Left ventricle myocardium superior (tissue), 1 donor: ENCODE results near the gene GAREM1. TPM values are rescaled to one million over a fixed set of nuclear protein-coding genes. Genes with fewer than 3 reads are reported as not detected.

Experiments used
- ATAC-seq: fragments of 200-7000 bp; cut with Tn5 transposase; one replicate; pipeline ENCODE4 v1.9.1; 2020; ENCODE audit warnings: mild to moderate bottlenecking, moderate library complexity
- DNase-seq: peaks from one replicate; pipeline ENCODE4 v3.0.0-alpha.2; 2020
- intact Hi-C: fragments of 100-400 bp; cut with micrococcal nuclease; formaldehyde crosslinking; loops from one replicate; pipeline ENCODE4 v1.11.0; 2022
- total RNA-seq: library from RNA; stranded (reverse); fragmentation: NEBNext Ultra II Directional; extraction: Animal tissue kit (Norgen Biotek cat#: 25700); gene quantifications from one replicate; pipeline ENCODE4 v1.2.1, GENCODE V29; 2021
- donor health status: DM: no; HTN: yes; CAD: no; lungs with severe emphysema.

The GAREM1 gene
- total RNA-seq, 1 donor from 2014 or later: 20.8 TPM

- intact Hi-C loops: no loop called here
- DNase-seq (no peak), ATAC-seq (no peak)
Measured at GRCh38 chr18:32435631-32436500, 34.8 kb downstream of the GAREM1 start.

GRCh38 chr18:32431753-32432152 lies 38.9 kb downstream of the GAREM1 start:
- ATAC-seq (no peak), DNase-seq (no peak)
- intact Hi-C loops: no loop called here

GRCh38 chr18:32429402-32429801 lies 41.3 kb downstream of the GAREM1 start:
- intact Hi-C loops: no loop called here
- peak; percentile 58 for ATAC-seq

GRCh38 chr18:32427084-32427900 lies 43.4 kb downstream of the GAREM1 start:
- ATAC-seq (no peak), DNase-seq (no peak)
- intact Hi-C loops: no loop called here

More at GRCh38 chr18:32429402-32429801, 41.3 kb downstream of the GAREM1 start:
- no peak for DNase-seq

GRCh38 chr18:32425466-32425865 lies 45.2 kb downstream of the GAREM1 start:
- intact Hi-C loops: no loop called here
- peak; percentile 16 for ATAC-seq
- DNase-seq: no peak

GRCh38 chr18:32424696-32425095 lies 46.0 kb downstream of the GAREM1 start:
- intact Hi-C loops: no loop called here
- no peak for DNase-seq
- peak; percentile 90 for ATAC-seq

GRCh38 chr18:32422978-32423740 lies 47.5 kb downstream of the GAREM1 start:
- DNase-seq (no peak), ATAC-seq (peak; percentile 30)
- intact Hi-C loops: no loop called here

GRCh38 chr18:32422201-32422600 lies 48.5 kb downstream of the GAREM1 start:
- DNase-seq: no peak
- intact Hi-C loops: no loop called here
- no peak for ATAC-seq

- intact Hi-C loops: no loop called here
- DNase-seq: no peak
- ATAC-seq: no peak
Measured at GRCh38 chr18:32420084-32420750, 50.5 kb downstream of the GAREM1 start.

- no peak for ATAC-seq
- intact Hi-C loops: no loop called here
- DNase-seq: no peak
Measured at GRCh38 chr18:32418148-32418547, 52.5 kb downstream of the GAREM1 start.

- DNase-seq (no peak), ATAC-seq (no peak)
- intact Hi-C loops: no loop called here
Measured at GRCh38 chr18:32405588-32405987, 65.1 kb downstream of the GAREM1 start.

- ATAC-seq: no peak
- DNase-seq: no peak
- intact Hi-C loops: no loop called here
Measured at GRCh38 chr18:32401621-32402020, 69.1 kb downstream of the GAREM1 start.

- DNase-seq (no peak), ATAC-seq (no peak)
- intact Hi-C loops: no loop called here
Measured at GRCh38 chr18:32393407-32393806, 77.3 kb downstream of the GAREM1 start.

GRCh38 chr18:32391126-32391525 lies 79.6 kb downstream of the GAREM1 start:
- intact Hi-C loops: no loop called here
- ATAC-seq (no peak), DNase-seq (no peak)

- peak; percentile 92 for ATAC-seq
- intact Hi-C loops: no loop called here
Measured at GRCh38 chr18:32389858-32390257, 80.8 kb downstream of the GAREM1 start.

GRCh38 chr18:32389191-32389590 lies 81.5 kb downstream of the GAREM1 start:
- ATAC-seq (no peak), DNase-seq (no peak)
- intact Hi-C loops: no loop called here

More at GRCh38 chr18:32389858-32390257, 80.8 kb downstream of the GAREM1 start:
- DNase-seq: peak; percentile 83

- no peak for DNase-seq
- no peak for ATAC-seq
- intact Hi-C loops: no loop called here
Measured at GRCh38 chr18:32386471-32386870, 84.2 kb downstream of the GAREM1 start.

GRCh38 chr18:32383050-32383819 lies 87.4 kb downstream of the GAREM1 start:
- intact Hi-C loops: no loop called here
- ATAC-seq (peak; percentile 69), DNase-seq (no peak)
